Esophagus muscularis mucosa (tissue), 3 donors: ENCODE results near the gene MEIS3.

Experiments
- POLR2A ChIP-seq: fragments of 450-650 bp; IDR thresholded peaks from one replicate; pipeline ENCODE4 v1.6.1; 2017; ENCODE audit warnings: antibody characterized with exemption, moderate library complexity, mild to moderate bottlenecking, low read depth
- TF ChIP-seq, protein P1 (sequence below), 3 experiments: fragments of 200-600 bp in 2 of 3; fragments of 450-650 bp in 1 of 3; sonication (generic) in 2 of 3; IDR thresholded peaks; one replicate each; pipeline ENCODE4 v1.5.1; 2017 to 2019; ENCODE audit warnings: antibody characterized with exemption in 3 of 3, mild to moderate bottlenecking in 2 of 3, moderate library complexity in 1 of 3

DNA sequence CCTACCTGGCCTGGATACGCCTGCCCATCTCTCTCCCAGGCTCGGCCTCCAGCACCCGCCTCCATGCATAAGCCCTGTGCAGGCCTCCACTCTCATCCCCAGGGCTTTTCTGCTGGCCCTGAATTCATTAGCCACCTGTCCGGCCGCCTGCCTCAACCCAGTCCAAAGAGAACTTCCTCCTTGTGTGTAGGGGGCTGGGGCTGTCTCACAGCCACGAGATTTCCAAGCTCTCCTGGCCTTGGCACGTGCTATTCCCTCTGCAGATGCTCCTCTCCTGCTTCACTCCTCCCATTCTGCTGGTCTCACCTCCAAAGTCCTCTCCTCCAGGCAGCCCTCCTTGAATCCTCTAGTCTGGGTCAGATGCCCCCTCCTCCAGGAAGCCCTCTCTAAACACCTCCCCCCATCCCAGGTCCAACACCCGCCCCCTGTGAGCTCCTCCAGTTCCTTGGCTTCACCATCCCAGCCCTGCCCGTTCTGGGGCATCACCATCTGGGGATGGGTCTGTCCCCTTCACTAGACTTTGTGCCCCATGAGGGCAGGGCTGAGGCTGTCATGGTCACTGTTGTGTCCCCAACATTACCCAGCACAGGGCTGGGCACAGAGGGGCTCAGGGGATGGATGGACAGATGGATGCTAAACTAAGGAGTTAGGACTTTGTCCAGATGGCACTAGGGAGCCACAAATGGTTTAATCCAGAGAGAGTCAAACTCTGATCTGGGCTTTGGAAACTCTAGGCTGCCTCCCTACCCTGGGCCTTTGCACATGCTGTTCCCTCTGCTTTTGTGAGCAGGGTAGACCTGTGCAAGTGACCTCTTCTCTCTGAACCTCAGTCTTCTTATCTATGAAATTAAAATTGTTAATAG is 14.8 kb downstream of the MEIS3 start:
- TF ChIP-seq, protein P1, sequence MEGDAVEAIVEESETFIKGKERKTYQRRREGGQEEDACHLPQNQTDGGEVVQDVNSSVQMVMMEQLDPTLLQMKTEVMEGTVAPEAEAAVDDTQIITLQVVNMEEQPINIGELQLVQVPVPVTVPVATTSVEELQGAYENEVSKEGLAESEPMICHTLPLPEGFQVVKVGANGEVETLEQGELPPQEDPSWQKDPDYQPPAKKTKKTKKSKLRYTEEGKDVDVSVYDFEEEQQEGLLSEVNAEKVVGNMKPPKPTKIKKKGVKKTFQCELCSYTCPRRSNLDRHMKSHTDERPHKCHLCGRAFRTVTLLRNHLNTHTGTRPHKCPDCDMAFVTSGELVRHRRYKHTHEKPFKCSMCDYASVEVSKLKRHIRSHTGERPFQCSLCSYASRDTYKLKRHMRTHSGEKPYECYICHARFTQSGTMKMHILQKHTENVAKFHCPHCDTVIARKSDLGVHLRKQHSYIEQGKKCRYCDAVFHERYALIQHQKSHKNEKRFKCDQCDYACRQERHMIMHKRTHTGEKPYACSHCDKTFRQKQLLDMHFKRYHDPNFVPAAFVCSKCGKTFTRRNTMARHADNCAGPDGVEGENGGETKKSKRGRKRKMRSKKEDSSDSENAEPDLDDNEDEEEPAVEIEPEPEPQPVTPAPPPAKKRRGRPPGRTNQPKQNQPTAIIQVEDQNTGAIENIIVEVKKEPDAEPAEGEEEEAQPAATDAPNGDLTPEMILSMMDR (IDR thresholded peaks at IDR 0.05), result no peak
- TF ChIP-seq POLR2A, result no peak
